ENCODE results near the gene PALMD.

Gene PALMD

GRCh38 chr1:99636647-99637175 is 9.2 kb upstream of the PALMD start:
- no peaks in the 10 kb centered on the region for H3K27me3 ChIP-seq (ENCODE audit: insufficient read depth, poor library complexity, severe bottlenecking)
- TF ChIP-seq POLR2AphosphoS5 (IDR thresholded peaks at IDR 0.05; ENCODE audit: low read depth) (no peak), SPI1 (IDR thresholded peaks at IDR 0.05; ENCODE audit: borderline replicate concordance, low read depth) (no peak), CTCF (IDR thresholded peaks at IDR 0.05; ENCODE audit: insufficient read depth, low read length) (no peak), REST (IDR thresholded peaks at IDR 0.05; ENCODE audit: insufficient replicate concordance, low read depth) (no peak), GABPA (IDR thresholded peaks at IDR 0.05; ENCODE audit: low read depth) (no peak)
- H3K4me3 ChIP-seq (replicated peaks; ENCODE audit: insufficient read depth, low read length), result no peak overlapping the region
- H3K27ac ChIP-seq (replicated peaks), result no peak overlapping the region
- no peak for DNase-seq (ENCODE audit: low read depth in 1 of 2, low spot score in 1 of 2)

- no peak overlapping the region for H3K27ac ChIP-seq (replicated peaks)
- no peak for DNase-seq (ENCODE audit: low read depth in 1 of 2, low spot score in 1 of 2)
- H3K4me3 ChIP-seq (replicated peaks; ENCODE audit: insufficient read depth, low read length), result no peak overlapping the region
- TF ChIP-seq GABPA (IDR thresholded peaks at IDR 0.05; ENCODE audit: low read depth), result no peak
- no peak for TF ChIP-seq POLR2AphosphoS5 (IDR thresholded peaks at IDR 0.05; ENCODE audit: low read depth)
- no peak for TF ChIP-seq REST (IDR thresholded peaks at IDR 0.05; ENCODE audit: insufficient replicate concordance, low read depth)
- TF ChIP-seq SPI1 (IDR thresholded peaks at IDR 0.05; ENCODE audit: borderline replicate concordance, low read depth), result no peak
- no peak for TF ChIP-seq CTCF (IDR thresholded peaks at IDR 0.05; ENCODE audit: insufficient read depth, low read length)
- no peaks in the 10 kb centered on the region for H3K27me3 ChIP-seq (ENCODE audit: insufficient read depth, poor library complexity, severe bottlenecking)
Observed at GRCh38 chr1:99638853-99639252, 7.1 kb upstream of the PALMD start.

GRCh38 chr1:99639408-99639807 is 6.5 kb upstream of the PALMD start:
- no peak for TF ChIP-seq GABPA (IDR thresholded peaks at IDR 0.05; ENCODE audit: low read depth)
- TF ChIP-seq POLR2AphosphoS5 (IDR thresholded peaks at IDR 0.05; ENCODE audit: low read depth), result no peak
- no peak for TF ChIP-seq SPI1 (IDR thresholded peaks at IDR 0.05; ENCODE audit: borderline replicate concordance, low read depth)
- no peak overlapping the region for H3K27ac ChIP-seq (replicated peaks)
- DNase-seq (ENCODE audit: low read depth in 1 of 2, low spot score in 1 of 2), result no peak
- no peaks in the 10 kb centered on the region for H3K27me3 ChIP-seq (ENCODE audit: insufficient read depth, poor library complexity, severe bottlenecking)
- no peak overlapping the region for H3K4me3 ChIP-seq (replicated peaks; ENCODE audit: insufficient read depth, low read length)

- Histone ChIP-seq H3K27ac (replicated peaks) (no peak overlapping the region), H3K27me3 (ENCODE audit: insufficient read depth, poor library complexity, severe bottlenecking) (no peaks in the 10 kb centered on the region), H3K4me3 (replicated peaks; ENCODE audit: insufficient read depth, low read length) (no peak overlapping the region)
- DNase-seq (ENCODE audit: low read depth in 1 of 2, low spot score in 1 of 2), result no peak
- TF ChIP-seq GABPA (IDR thresholded peaks at IDR 0.05; ENCODE audit: low read depth) (no peak), SPI1 (IDR thresholded peaks at IDR 0.05; ENCODE audit: borderline replicate concordance, low read depth) (no peak), REST (IDR thresholded peaks at IDR 0.05; ENCODE audit: insufficient replicate concordance, low read depth) (no peak), CTCF (IDR thresholded peaks at IDR 0.05; ENCODE audit: insufficient read depth, low read length) (no peak), POLR2AphosphoS5 (IDR thresholded peaks at IDR 0.05; ENCODE audit: low read depth) (no peak)
Observed at GRCh38 chr1:99639945-99640344, 6.0 kb upstream of the PALMD start.
